NCI-H446 treated with DMSO at 0.1 percent for 48 hours (cell line): ENCODE results near the gene ATG16L1.
"Not testable (repeated sequence)": the region's sequence is repeated elsewhere in the genome, so short reads cannot be mapped to it uniquely, and the experiment has no call there.

ENCODE experiments used
- DNase-seq: peaks from one replicate; lab custom pipeline; 2025; lab: John Stamatoyannopoulos, UW

ATG16L1 gene

GRCh38 chr2:233332125-233332524, 80.7 kb downstream of the ATG16L1 start:
- no peak for DNase-seq

GRCh38 chr2:233334915-233335314, 83.4 kb downstream of the ATG16L1 start:
- DNase-seq = no peak

GRCh38 chr2:233336091-233336490, 84.6 kb downstream of the ATG16L1 start:
- DNase-seq = not testable (repeated sequence)

GRCh38 chr2:233336541-233336940, 85.1 kb downstream of the ATG16L1 start:
- no peak for DNase-seq

- no peak for DNase-seq
These were observed 86.6 kb downstream of the ATG16L1 start for GRCh38 chr2:233338046-233338445.

GRCh38 chr2:233338812-233339368, 87.4 kb downstream of the ATG16L1 start:
- DNase-seq = no peak

GRCh38 chr2:233339427-233339826, 88.0 kb downstream of the ATG16L1 start:
- DNase-seq = no peak

- DNase-seq = no peak
These were observed 89.8 kb downstream of the ATG16L1 start for GRCh38 chr2:233341296-233341695.

GRCh38 chr2:233342301-233342700, 90.8 kb downstream of the ATG16L1 start:
- no peak for DNase-seq

- DNase-seq = no peak
These were observed 91.8 kb downstream of the ATG16L1 start for GRCh38 chr2:233343171-233343705.
